ENCODE results near the gene SRSF12.
"Not testable (repeated sequence)": the region's sequence is repeated elsewhere in the genome, so short reads cannot be mapped to it uniquely, and the experiment has no call there.

The SRSF12 gene

DNA sequence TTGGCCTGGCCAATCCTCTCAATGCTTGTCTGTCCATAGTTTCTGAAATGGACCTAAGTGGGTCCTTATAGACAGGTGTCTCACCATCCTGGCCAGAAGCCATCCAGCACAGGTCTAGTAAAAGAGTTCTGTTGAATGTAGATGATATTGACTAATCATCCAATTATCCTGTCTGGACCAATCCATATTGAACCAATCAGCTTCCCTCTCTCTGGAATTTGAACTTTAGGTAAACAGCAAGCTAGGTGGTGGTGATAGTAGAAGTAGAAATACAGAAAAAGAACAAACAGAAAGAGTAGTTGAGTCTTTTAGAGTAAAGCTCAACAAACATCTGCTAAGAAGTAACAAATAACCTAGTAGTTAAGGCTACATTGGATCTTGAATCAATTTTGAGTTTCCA, 46.8 kb downstream of the SRSF12 start:
- DNase-seq (ENCODE audit: low spot score), result no peak

- DNase-seq (ENCODE audit: low spot score), result no peak
Observed at GRCh38 chr6:89069536-89070163, 48.2 kb downstream of the SRSF12 start.

DNA sequence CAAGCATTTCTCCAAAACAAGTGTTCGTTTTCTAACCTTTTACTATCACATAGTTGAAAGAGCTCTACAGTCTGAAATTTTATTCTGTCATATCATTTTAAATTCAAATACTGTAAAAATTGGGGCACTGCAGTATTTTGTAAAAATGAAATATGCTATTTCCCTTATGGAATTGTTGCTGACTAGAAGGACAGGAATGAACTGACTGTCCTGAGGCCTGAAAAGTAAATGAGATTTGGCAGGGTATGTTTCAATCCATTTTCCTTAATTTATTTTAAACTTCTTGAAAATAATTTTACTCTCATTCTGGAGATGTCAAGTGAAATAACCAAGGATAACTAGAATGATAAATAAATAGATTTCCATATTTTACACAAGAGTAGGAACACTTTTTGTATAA, 49.2 kb downstream of the SRSF12 start:
- DNase-seq (ENCODE audit: low spot score), result no peak

GRCh38 chr6:89067796-89068195, 50.1 kb downstream of the SRSF12 start:
- DNase-seq (ENCODE audit: low spot score), result no peak

DNA sequence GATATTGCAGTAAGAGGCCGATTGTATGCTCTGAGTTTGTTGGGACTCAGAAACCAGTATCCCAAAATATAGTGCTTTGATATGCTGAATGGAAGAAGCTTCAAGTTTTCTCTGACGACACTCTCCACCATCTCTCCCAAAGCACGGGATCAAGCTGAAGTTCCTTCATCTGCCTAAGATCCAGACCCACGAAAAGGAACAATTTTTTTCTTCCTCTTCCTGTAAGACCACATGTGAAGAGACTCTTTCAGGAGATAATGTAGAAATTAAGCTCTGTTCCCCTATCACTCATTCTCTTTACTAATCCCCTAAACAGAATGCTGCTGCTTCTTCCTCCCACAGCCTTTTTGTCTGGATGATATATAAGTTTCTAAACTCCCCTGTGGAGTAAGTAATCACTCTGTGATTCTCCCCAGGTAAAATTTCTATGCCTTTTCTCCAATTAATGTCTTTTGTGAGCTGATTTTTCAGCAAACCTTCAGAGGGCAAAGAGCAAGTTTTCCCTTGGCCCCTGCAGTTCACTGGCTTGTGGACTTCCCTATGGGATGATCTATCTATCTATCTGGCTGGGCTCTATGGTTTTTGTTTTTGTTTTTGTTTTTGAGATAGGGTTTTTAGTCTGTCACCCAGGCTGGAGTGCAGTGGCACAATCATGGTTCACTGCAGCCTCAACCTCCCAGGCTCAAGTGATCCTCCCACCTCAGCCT, 50.8 kb downstream of the SRSF12 start:
- DNase-seq (ENCODE audit: low spot score), result peak; percentile 64

DNA sequence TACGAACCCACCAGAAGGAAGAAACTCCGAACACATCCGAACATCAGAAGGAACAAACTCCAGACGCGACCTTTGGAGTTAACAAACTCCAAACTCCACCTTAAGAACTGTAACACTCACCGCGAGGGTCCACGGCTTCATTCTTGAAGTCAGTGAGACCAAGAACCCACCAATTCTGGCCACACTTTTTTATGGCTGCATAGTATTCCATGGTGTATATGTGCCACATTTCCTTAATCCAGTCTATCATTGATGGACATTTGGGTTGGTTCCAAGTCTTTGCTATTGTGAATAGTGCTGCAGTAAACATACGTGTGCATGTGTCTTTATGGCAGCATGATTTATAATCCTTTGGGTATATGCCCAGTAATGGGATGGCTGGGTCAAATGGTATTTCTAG, 51.8 kb downstream of the SRSF12 start:
- not testable (repeated sequence) for DNase-seq (ENCODE audit: low spot score)

DNA sequence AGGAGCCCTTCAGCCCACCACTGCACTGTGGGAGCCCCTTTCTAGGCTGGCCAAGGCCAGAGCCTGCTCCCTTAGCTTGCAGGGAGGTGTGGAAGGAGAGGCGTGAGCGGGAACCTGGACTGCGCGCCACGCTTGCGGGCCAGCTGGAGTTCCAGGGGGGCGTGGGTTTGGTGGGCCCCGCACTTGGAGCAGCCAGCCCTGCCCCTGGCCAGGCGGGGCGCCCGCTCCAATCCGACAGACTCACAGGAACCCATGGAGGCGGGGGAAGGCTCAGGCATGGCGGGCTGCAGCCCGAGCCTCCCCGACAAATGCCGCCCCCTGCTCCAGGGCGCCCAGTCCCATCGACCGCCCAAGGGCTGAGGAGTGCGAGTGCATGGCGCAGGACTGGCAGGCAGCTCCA, 52.9 kb downstream of the SRSF12 start:
- not testable (repeated sequence) for DNase-seq (ENCODE audit: low spot score)

DNA sequence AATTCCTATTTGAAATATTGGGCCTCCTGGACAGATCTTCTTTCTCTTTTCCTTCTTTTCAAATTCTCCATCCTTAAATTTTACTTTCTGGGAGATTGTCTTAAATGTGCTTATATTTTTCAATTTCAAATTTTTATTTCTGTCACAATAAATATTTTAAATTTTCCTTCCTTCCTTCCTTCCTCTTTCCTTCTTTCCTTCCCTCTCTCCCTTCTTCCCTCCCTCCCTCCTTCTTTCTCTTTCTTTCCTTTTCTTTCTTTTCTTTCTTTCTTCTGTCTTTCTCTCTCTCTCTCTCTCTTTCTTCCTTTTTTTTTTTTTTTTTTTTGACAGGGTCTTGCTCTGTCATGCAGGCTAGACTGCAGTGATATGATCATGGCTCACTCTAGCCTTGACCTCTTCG, 54.0 kb downstream of the SRSF12 start:
- no peak for DNase-seq (ENCODE audit: low spot score)

DNA sequence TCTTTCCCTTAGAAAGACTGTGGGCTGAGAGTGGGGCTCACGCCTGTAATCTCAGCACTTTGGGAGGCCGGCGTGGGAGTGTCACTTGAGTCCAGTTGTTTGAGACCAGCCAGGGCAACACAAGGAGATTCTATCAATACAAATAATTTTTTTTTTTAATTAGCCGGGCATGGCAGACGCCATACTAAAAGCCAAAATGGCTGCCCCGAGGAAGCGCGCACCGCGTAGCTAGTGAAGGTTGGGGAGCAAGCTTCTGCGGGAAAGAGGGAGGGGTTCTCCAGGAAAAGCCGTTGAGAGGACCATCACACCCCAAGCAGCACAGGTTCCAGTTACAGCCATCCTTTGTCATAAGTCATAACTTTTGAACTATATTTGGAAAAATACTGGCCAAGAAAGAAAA, 58.6 kb downstream of the SRSF12 start:
- no peak for DNase-seq (ENCODE audit: low spot score)

DNA sequence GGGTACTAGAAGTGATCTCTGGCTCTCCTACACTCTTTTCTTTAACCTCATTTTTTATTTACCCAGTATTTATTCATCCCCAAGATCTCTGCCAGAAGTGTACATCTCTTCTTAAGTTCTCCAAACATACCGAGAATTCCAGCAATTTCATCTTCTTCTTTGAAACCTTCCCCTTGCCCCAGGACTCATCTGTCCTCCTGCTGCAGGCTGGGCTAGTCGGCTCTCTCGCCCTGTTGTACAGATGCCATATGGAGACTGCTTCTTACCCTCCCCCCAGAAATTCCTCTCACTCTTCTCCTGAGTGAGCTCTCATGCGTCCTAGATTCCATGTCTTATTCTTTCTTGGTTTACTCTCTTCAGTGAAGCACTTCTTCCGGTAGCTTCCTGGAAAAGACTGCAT, 59.2 kb downstream of the SRSF12 start:
- no peak for DNase-seq (ENCODE audit: low spot score)

DNA sequence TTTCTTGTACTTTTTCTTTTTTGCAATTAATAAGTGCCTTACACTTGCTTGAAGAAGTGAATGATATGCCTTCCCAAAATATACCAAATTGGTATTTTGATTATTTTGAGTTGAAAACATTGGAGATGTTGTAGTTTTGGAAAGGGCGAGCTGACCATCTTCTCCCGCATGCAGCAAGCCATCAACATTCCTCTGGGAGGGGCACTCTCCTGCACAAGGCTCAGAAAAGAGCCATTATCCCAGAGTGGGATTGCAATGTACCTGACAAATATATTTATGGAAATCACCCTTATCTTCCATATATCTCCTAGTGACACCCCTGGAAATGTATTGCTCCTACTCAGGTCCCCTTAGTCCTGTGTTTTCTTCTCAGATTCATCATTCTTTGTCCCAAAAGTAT, 60.1 kb downstream of the SRSF12 start:
- no peak for DNase-seq (ENCODE audit: low spot score)

DNA sequence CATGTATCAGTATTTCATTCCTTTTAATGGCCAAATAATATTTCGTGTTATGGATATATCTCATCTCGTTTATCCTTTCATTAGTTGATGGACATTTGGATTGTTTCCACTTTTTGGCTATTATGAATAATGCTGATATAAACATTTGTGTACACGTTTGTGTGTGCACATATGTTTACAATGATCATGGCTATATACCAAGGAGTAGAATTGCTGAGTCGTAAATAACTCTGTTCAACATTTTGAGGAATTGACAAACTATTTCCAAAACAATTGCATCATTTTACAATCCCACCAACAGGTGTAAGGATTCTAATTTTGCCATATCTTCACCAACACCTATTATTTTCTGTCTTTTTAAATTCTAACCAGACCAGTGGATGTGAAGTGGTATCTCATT, 63.7 kb downstream of the SRSF12 start:
- no peak for DNase-seq (ENCODE audit: low spot score)

- DNase-seq (ENCODE audit: low spot score), result no peak
Observed at GRCh38 chr6:89051676-89052075, 66.2 kb downstream of the SRSF12 start.

DNA sequence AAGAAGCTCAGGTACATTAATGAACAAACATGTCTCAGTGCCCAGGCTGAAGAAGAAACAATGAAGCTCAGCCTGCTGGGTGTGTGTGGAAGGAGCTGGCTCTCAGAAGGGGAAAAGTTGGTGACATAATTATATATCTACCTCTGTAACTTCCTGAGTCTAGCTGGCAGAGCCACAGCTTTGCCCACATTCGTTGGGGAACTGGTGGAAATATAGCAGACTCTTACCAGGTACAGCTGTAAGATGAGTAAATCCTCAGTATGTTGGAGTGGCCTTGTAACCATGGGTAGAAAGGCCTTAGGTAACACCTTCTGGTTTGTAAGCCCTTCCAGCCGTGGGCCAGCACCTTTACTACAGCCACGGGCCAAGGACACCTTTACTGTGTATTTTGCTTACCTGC, 67.2 kb downstream of the SRSF12 start:
- DNase-seq (ENCODE audit: low spot score), result no peak

DNA sequence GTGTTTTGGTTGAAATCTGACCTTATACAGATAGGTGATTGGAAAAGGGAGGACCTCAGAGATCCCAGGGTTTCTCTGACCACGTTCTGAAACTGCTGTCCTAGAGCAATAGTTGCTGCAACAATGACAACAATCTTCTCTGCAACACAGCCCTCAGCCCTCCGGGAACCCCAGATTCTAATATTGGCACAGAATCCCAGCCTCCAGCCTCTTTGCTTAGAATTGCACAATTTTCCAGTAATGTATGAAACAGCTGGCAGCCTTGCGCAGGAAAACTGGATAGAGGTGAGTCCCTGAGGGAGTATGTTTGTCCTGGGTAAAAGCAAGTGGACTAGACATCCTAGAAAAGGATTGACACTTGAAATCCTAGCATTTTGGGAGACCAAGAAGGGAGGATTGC, 67.7 kb downstream of the SRSF12 start:
- no peak for DNase-seq (ENCODE audit: low spot score)

GRCh38 chr6:89048985-89049384, 68.9 kb downstream of the SRSF12 start:
- no peak for DNase-seq (ENCODE audit: low spot score)

DNA sequence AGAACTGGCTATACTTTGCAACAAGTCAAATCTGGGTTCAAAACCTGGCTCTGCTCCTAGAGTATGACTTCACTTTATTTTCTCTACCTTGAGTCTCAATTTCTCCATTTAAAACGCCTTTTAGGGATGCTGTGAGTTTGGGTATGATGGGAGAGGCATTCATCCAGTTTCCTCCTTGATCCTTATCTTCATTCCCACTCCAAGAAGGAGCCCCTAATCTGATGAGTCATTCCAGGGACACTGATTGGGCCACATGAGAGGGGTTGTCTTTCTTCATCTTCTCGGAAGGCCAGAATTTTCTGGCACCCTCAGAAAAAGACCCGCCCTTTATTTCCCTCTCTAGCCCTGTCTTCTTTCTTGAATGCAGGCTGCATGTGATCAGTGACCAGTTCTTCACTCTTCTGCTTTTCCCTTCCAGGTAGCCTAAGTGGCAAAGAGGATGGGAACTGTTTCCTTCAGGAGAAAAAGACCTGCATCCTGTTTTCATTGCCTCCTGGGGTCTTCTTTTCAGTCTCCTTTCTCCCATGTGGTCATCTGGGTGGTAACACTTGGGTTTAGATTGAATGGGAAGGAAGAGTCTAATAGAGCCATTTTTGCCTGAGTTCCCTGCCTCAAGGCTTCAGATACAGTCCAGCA, 69.5 kb downstream of the SRSF12 start:
- no peak for DNase-seq (ENCODE audit: low spot score)

DNA sequence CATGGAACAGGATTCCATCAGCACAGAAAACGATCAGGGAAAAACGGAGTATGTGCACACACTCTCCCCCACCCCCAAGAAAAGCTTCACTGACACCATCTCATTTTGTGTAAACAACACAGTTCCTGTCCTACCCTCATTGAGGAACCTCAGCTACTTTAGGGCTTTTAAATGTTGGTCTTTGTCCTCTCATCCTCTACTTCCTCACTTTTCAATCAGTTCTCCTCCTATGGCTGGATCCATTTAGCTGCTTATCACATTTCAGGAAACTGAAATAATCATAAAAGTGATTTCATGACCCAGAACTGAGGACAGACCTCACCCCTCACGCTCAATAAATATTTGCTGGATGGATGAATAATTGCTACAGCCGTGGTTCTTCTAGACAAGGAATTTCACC, 70.4 kb downstream of the SRSF12 start:
- no peak for DNase-seq (ENCODE audit: low spot score)
